SK-N-SH (cell line): ENCODE results near the gene ADAMTS9.

Source experiments
- CTCF ChIP-seq: fragments of 200-600 bp; sonication (generic); IDR thresholded peaks from 2 replicates; pipeline ENCODE4 v1.6.1; 2017; ENCODE audit warnings: antibody characterized with exemption, mild to moderate bottlenecking, moderate library complexity
- EP300 ChIP-seq, 2 experiments: IDR thresholded peaks; 2 replicates each; pipeline versions ENCODE4 v1.4.0 to v1.6.1; 2012; ENCODE audit warnings: borderline replicate concordance in 1 of 2, low read depth in 1 of 2, low read length in 1 of 2
- EZH2phosphoT487 ChIP-seq: fragments of 200-600 bp; sonication (generic); IDR thresholded peaks from 2 replicates; pipeline ENCODE4 v1.6.1; 2017; ENCODE audit warnings: low read depth, mixed run types, mild to moderate bottlenecking, antibody characterized with exemption, moderate library complexity, borderline replicate concordance
- JUND ChIP-seq: IDR thresholded peaks from 2 replicates; pipeline ENCODE4 v1.4.0; 2012
- MAX ChIP-seq: IDR thresholded peaks from 2 replicates; pipeline ENCODE4 v1.4.0; 2012; ENCODE audit warnings: low read depth
- POLR2AphosphoS5 ChIP-seq: IDR thresholded peaks from 2 replicates; pipeline ENCODE4 v1.6.1; 2012; ENCODE audit warnings: low read depth, low read length
- RCOR1 ChIP-seq: fragments of 150-350 bp; IDR thresholded peaks from 2 replicates; pipeline ENCODE4 v1.6.1; 2017; ENCODE audit warnings: antibody characterized with exemption, low read length
- RXRA ChIP-seq: IDR thresholded peaks from 2 replicates; pipeline ENCODE4 v1.4.0; 2012; ENCODE audit warnings: low read depth, mild to moderate bottlenecking, borderline replicate concordance
- TCF12 ChIP-seq: IDR thresholded peaks from 2 replicates; pipeline ENCODE4 v1.4.0; 2012
- USF2 ChIP-seq: fragments of 150-350 bp; IDR thresholded peaks from 2 replicates; pipeline ENCODE4 v1.6.1; 2017; ENCODE audit warnings: antibody characterized with exemption, low read length, low read depth, borderline replicate concordance

- TF ChIP-seq RCOR1 = no peak
- TF ChIP-seq POLR2AphosphoS5 = no peak
- TF ChIP-seq MAX = no peak
- TF ChIP-seq CTCF = no peak
- TF ChIP-seq RXRA = no peak
- no peak for TF ChIP-seq TCF12
- TF ChIP-seq JUND = no peak
- no peak for TF ChIP-seq USF2
- TF ChIP-seq EZH2phosphoT487 = no peak
- no peak for TF ChIP-seq EP300 (IDR thresholded peaks at IDR 0.05; ENCODE audit: borderline replicate concordance in 1 of 2, low read depth in 1 of 2, low read length in 1 of 2)
Observed at GRCh38 chr3:64568895-64569517, 118.8 kb downstream of the ADAMTS9 start.
